Lung microvascular endothelial cell (primary cell): Measurements from ENCODE around the gene PRUNE2. TPM values are rescaled to one million over a fixed set of nuclear protein-coding genes. Genes with fewer than 3 reads are reported as not detected.
A peak's percentile ranks its signal among the peaks of the same experiment; 100 is the strongest.
"Not testable (repeated sequence)": the region's sequence is repeated elsewhere in the genome, so short reads cannot be mapped to it uniquely, and the experiment has no call there.

Experiments used
- DNase-seq, 2 donors: peaks; one replicate each; pipeline versions ENCODE4 v3.0.0 to v3.0.0-alpha.2; 2010; ENCODE audit warnings: low read depth in 2 of 2
- total RNA-seq: library from RNA; depleted of rRNA; stranded (reverse); fragments of >200 nt; gene quantifications from 2 replicates; pipeline ENCODE4 v1.2.1, GENCODE V29; 2014

PRUNE2 gene
- total RNA-seq, 1 donor from 2014 or later, result 8.5 TPM

- no peak for DNase-seq
These were observed 32.7 kb downstream of the PRUNE2 start for GRCh38 chr9:76873056-76873792.

- no peak for DNase-seq
These were observed 37.0 kb downstream of the PRUNE2 start for GRCh38 chr9:76868897-76869296.

GRCh38 chr9:76866689-76867088, 39.2 kb downstream of the PRUNE2 start:
- DNase-seq, result peak in 1 of 2 donors; percentile 9

- DNase-seq, result no peak
These were observed 42.1 kb downstream of the PRUNE2 start for GRCh38 chr9:76863832-76864231.

GRCh38 chr9:76859860-76860259, 46.1 kb downstream of the PRUNE2 start:
- no peak for DNase-seq

GRCh38 chr9:76858248-76858647, 47.7 kb downstream of the PRUNE2 start:
- not testable (repeated sequence) for DNase-seq

- no peak for DNase-seq
These were observed 49.9 kb downstream of the PRUNE2 start for GRCh38 chr9:76856016-76856415.

GRCh38 chr9:76855015-76855414, 50.9 kb downstream of the PRUNE2 start:
- no peak for DNase-seq

GRCh38 chr9:76852026-76852425, 53.9 kb downstream of the PRUNE2 start:
- DNase-seq, result no peak

GRCh38 chr9:76846297-76846696, 59.6 kb downstream of the PRUNE2 start:
- DNase-seq, result no peak

- no peak for DNase-seq
These were observed 60.7 kb downstream of the PRUNE2 start for GRCh38 chr9:76845254-76845653.

- DNase-seq, result peak in 1 of 2 donors; percentile 3
These were observed 70.2 kb downstream of the PRUNE2 start for GRCh38 chr9:76835571-76836283.

GRCh38 chr9:76828447-76828846, 77.5 kb downstream of the PRUNE2 start:
- no peak for DNase-seq

GRCh38 chr9:76827296-76828080, 78.4 kb downstream of the PRUNE2 start:
- no peak for DNase-seq

- DNase-seq, result no peak
These were observed 85.5 kb downstream of the PRUNE2 start for GRCh38 chr9:76820431-76820830.

GRCh38 chr9:76818271-76818670, 87.6 kb downstream of the PRUNE2 start:
- peak; percentile 96 to 97 for DNase-seq

- DNase-seq, result peak in 1 of 2 donors; percentile 45
These were observed 88.4 kb downstream of the PRUNE2 start for GRCh38 chr9:76817489-76817888.

GRCh38 chr9:76812591-76812990, 93.3 kb downstream of the PRUNE2 start:
- DNase-seq, result no peak

GRCh38 chr9:76810377-76810957, 95.4 kb downstream of the PRUNE2 start:
- peak; percentile 67 to 76 for DNase-seq

- no peak for DNase-seq
These were observed 97.3 kb downstream of the PRUNE2 start for GRCh38 chr9:76808636-76809035.

- DNase-seq, result no peak
These were observed 102.2 kb downstream of the PRUNE2 start for GRCh38 chr9:76803762-76804161.

- no peak for DNase-seq
These were observed 102.8 kb downstream of the PRUNE2 start for GRCh38 chr9:76803083-76803482.
